T-helper 1 cell treated with Interleukin-12 subunit alpha and Interleukin-12 subunit beta and Interleukin-4 antibody, amounts not matched to agents 30 μg/mL and 1 μg/mL, for 36 hours (primary cell): ENCODE data around the gene KCNJ8.
"Not testable (repeated sequence)": the region's sequence is repeated elsewhere in the genome, so short reads cannot be mapped to it uniquely, and the experiment has no call there.

Experiments used
- H3K27ac Mint-ChIP-seq: one replicate; pipeline ENCODE4 v1.8.0; 2021; ENCODE audit warnings: mild to moderate bottlenecking, mixed read lengths
- H3K27me3 Mint-ChIP-seq: one replicate; pipeline ENCODE4 v1.8.0; 2021; ENCODE audit warnings: low read depth, mixed read lengths
- H3K36me3 Mint-ChIP-seq: one replicate; pipeline ENCODE4 v1.8.0; 2021; ENCODE audit warnings: low read depth, mixed read lengths
- H3K4me1 Mint-ChIP-seq: one replicate; pipeline ENCODE4 v1.8.0; 2021; ENCODE audit warnings: low read depth, mixed read lengths
- H3K4me3 Mint-ChIP-seq: one replicate; pipeline ENCODE4 v1.8.0; 2021; ENCODE audit warnings: mild to moderate bottlenecking, moderate library complexity, mixed read lengths
- H3K9me3 Mint-ChIP-seq: one replicate; pipeline ENCODE4 v1.8.0; 2021; ENCODE audit warnings: mixed read lengths

KCNJ8 gene

GRCh38 chr12:21800011-21800410 is 25.5 kb upstream of the KCNJ8 start:
- H3K27ac Mint-ChIP-seq = no peak overlapping the region
- H3K9me3 Mint-ChIP-seq = no peaks in the 10 kb centered on the region
- no peaks in the 10 kb centered on the region for H3K36me3 Mint-ChIP-seq
- no peaks in the 10 kb centered on the region for H3K27me3 Mint-ChIP-seq
- no peak overlapping the region for H3K4me3 Mint-ChIP-seq
- H3K4me1 Mint-ChIP-seq = no peaks in the 10 kb centered on the region

- H3K36me3 Mint-ChIP-seq = no peaks in the 10 kb centered on the region
- no peaks in the 10 kb centered on the region for H3K27me3 Mint-ChIP-seq
- no peak overlapping the region for H3K27ac Mint-ChIP-seq
- no peaks in the 10 kb centered on the region for H3K4me1 Mint-ChIP-seq
- H3K9me3 Mint-ChIP-seq = no peaks in the 10 kb centered on the region
- no peak overlapping the region for H3K4me3 Mint-ChIP-seq
Observed at GRCh38 chr12:21797539-21797938, 23.0 kb upstream of the KCNJ8 start.

GRCh38 chr12:21795648-21796328 is 21.3 kb upstream of the KCNJ8 start:
- Mint-ChIP-seq H3K27ac (no peak overlapping the region), H3K27me3 (no peaks in the 10 kb centered on the region), H3K9me3 (no peaks in the 10 kb centered on the region), H3K36me3 (no peaks in the 10 kb centered on the region), H3K4me3 (no peak overlapping the region), H3K4me1 (no peaks in the 10 kb centered on the region)

- H3K36me3 Mint-ChIP-seq, H3K27me3 Mint-ChIP-seq, H3K4me1 Mint-ChIP-seq, H3K4me3 Mint-ChIP-seq, H3K27ac Mint-ChIP-seq, H3K9me3 Mint-ChIP-seq: not testable (repeated sequence)
Observed at GRCh38 chr12:21794807-21795595, 20.5 kb upstream of the KCNJ8 start.

- H3K9me3 Mint-ChIP-seq, H3K4me1 Mint-ChIP-seq, H3K27me3 Mint-ChIP-seq, H3K27ac Mint-ChIP-seq, H3K36me3 Mint-ChIP-seq, H3K4me3 Mint-ChIP-seq: not testable (repeated sequence)
Observed at GRCh38 chr12:21789687-21790086, 15.2 kb upstream of the KCNJ8 start.

GRCh38 chr12:21788089-21788983 is 13.8 kb upstream of the KCNJ8 start:
- H3K9me3 Mint-ChIP-seq = no peaks in the 10 kb centered on the region
- H3K36me3 Mint-ChIP-seq = no peaks in the 10 kb centered on the region
- H3K4me1 Mint-ChIP-seq = no peaks in the 10 kb centered on the region

GRCh38 chr12:21786041-21786531 is 11.6 kb upstream of the KCNJ8 start:
- Mint-ChIP-seq H3K27ac (no peak overlapping the region), H3K4me3 (no peak overlapping the region), H3K36me3 (no peaks in the 10 kb centered on the region), H3K27me3 (no peaks in the 10 kb centered on the region), H3K9me3 (no peaks in the 10 kb centered on the region), H3K4me1 (no peaks in the 10 kb centered on the region)

More at GRCh38 chr12:21788089-21788983, 13.8 kb upstream of the KCNJ8 start:
- Mint-ChIP-seq H3K27ac (no peak overlapping the region), H3K4me3 (no peak overlapping the region), H3K27me3 (no peaks in the 10 kb centered on the region)

GRCh38 chr12:21782723-21783122 is 8.2 kb upstream of the KCNJ8 start:
- not testable (repeated sequence) for H3K36me3 Mint-ChIP-seq, H3K27me3 Mint-ChIP-seq, H3K4me3 Mint-ChIP-seq, H3K9me3 Mint-ChIP-seq, H3K27ac Mint-ChIP-seq, H3K4me1 Mint-ChIP-seq

GRCh38 chr12:21780786-21781185 is 6.3 kb upstream of the KCNJ8 start:
- Mint-ChIP-seq H3K36me3 (no peaks in the 10 kb centered on the region), H3K9me3 (no peaks in the 10 kb centered on the region), H3K4me1 (no peaks in the 10 kb centered on the region), H3K4me3 (no peak overlapping the region), H3K27ac (no peak overlapping the region), H3K27me3 (peaks cover 22% of the 10 kb centered on the region)

- Mint-ChIP-seq H3K36me3 (no peaks in the 10 kb centered on the region), H3K4me3 (no peak overlapping the region), H3K4me1 (peaks cover 3% of the 10 kb centered on the region), H3K9me3 (no peaks in the 10 kb centered on the region), H3K27me3 (peaks cover 51% of the 10 kb centered on the region), H3K27ac (no peak overlapping the region)
Observed at GRCh38 chr12:21776175-21776574, 1.7 kb upstream of the KCNJ8 start.

- H3K27me3 Mint-ChIP-seq = peaks cover 51% of the 10 kb centered on the region
- no peak overlapping the region for H3K4me3 Mint-ChIP-seq
- H3K27ac Mint-ChIP-seq = no peak overlapping the region
- H3K36me3 Mint-ChIP-seq = no peaks in the 10 kb centered on the region
- no peaks in the 10 kb centered on the region for H3K9me3 Mint-ChIP-seq
- H3K4me1 Mint-ChIP-seq = peaks cover 3% of the 10 kb centered on the region
Observed at GRCh38 chr12:21775133-21775820, 771 bp upstream of the KCNJ8 start.

- no peaks in the 10 kb centered on the region for H3K9me3 Mint-ChIP-seq
- peaks cover 3% of the 10 kb centered on the region for H3K4me1 Mint-ChIP-seq
- H3K27me3 Mint-ChIP-seq = peaks cover 59% of the 10 kb centered on the region
- H3K36me3 Mint-ChIP-seq = no peaks in the 10 kb centered on the region
- no peak overlapping the region for H3K4me3 Mint-ChIP-seq
- H3K27ac Mint-ChIP-seq = no peak overlapping the region
Observed at GRCh38 chr12:21773806-21774205, 700 bp downstream of the KCNJ8 start.

GRCh38 chr12:21773263-21773741 is 1.2 kb downstream of the KCNJ8 start:
- H3K4me3 Mint-ChIP-seq = no peak overlapping the region
- no peak overlapping the region for H3K27ac Mint-ChIP-seq
- H3K4me1 Mint-ChIP-seq = peaks cover 3% of the 10 kb centered on the region
- peaks cover 59% of the 10 kb centered on the region for H3K27me3 Mint-ChIP-seq
- H3K9me3 Mint-ChIP-seq = no peaks in the 10 kb centered on the region
- no peaks in the 10 kb centered on the region for H3K36me3 Mint-ChIP-seq

- no peaks in the 10 kb centered on the region for H3K36me3 Mint-ChIP-seq
- H3K27ac Mint-ChIP-seq = no peak overlapping the region
- peaks cover 3% of the 10 kb centered on the region for H3K4me1 Mint-ChIP-seq
- no peaks in the 10 kb centered on the region for H3K9me3 Mint-ChIP-seq
- H3K27me3 Mint-ChIP-seq = peaks cover 43% of the 10 kb centered on the region
- H3K4me3 Mint-ChIP-seq = no peak overlapping the region
Observed at GRCh38 chr12:21771311-21771710, 3.2 kb downstream of the KCNJ8 start.
